GM19035 (cell line): Measurements from ENCODE around the gene KREMEN1.

Experiments
- ATAC-seq: cut with Tn5 transposase; IDR thresholded peaks from one replicate; pipeline ENCODE4 v1.9.1; 2021; ENCODE audit not compliant: unreplicated experiment

KREMEN1 gene

DNA sequence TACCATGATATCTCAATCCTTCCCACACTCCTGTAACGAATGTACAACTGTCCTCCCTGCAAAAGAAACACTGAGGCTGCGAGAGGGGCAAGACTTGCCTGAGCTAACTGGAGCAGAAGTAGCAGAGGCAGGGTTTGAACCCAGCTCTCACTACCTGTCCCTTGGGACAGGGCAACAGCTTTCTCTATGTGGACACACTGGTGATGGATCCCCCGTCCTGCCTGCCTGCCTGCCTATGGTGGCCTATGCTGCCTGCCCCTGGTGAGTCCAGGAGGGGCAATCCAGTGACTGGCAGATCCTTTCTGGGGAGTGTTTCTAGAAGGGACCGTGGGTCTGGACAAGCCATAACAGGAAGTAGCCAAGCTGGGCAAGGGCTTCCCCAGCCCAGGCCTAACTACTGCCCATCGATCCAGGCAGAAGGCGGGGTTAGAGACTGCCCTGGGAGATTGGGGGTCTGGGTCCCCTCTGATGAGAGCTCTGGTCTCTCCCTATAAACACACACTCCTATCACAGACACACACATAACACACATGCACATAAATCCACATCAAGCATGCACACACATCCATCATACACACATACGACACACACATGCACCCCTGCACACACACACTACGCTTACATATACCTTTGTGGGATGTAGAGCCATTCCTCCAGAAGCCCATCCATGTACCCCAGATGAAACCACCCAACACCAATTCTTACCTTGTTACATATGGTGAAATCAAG lies 131.8 kb downstream of the KREMEN1 start:
- ATAC-seq, result no peak

DNA sequence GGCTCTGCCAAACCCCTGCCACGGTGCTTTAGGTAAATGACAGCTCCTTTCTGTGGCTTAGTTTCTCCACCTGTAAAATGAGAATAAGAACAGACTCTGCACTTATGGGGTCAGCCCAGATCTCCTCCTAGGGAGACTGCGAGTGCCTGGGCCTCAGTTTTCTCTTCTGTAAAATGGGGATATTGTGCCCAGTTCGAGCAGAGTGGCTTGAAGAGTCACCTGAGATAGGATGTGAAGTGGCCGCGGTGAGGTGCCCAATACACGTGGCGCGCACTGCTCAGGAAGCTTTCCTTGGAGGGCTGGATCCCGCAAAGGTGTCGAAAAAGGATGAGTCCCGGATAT lies 132.4 kb downstream of the KREMEN1 start:
- ATAC-seq, result no peak

DNA sequence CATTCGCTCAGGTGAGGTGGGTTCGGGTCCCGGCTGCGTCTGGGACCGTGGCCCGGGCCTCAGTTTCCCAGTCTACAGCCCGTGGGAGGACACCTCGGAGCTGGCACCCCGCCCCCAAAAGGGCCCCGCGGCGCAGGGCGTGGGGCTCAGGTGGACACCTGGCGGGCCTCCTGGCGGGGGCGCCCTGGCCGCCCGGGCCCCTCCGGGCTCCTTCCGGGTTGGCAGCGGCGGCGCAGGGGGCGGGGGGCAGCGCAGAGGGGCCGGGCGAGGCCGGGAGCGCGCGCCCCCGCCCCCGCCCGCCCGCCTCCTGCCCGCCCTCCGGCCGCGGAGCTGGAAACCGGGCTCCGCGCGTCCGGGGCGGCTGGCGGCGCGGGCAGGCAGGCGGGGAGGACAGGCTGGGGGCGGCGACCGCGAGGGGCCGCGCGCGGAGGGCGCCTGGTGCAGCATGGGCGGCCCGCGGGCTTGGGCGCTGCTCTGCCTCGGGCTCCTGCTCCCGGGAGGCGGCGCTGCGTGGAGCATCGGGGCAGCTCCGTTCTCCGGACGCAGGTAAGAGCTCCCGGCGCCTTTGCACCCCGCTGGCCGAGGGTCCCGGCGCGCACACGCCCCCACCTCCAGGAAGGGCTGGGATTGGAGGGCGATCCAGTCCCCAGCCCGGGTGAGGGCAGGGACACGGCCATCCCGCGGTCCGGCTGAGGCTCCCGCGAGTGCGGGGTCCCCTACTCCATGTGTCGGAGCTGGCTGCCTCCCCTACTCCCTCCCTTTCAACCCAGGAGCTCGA lies 132.9 kb downstream of the KREMEN1 start, which contains the start of gene EMID1:
Gene EMID1 (plus strand): TSS at position 303 of the 778 bp plus-strand sequence. CDS start 143 bp downstream, at position 446.
- ATAC-seq, result no peak

DNA sequence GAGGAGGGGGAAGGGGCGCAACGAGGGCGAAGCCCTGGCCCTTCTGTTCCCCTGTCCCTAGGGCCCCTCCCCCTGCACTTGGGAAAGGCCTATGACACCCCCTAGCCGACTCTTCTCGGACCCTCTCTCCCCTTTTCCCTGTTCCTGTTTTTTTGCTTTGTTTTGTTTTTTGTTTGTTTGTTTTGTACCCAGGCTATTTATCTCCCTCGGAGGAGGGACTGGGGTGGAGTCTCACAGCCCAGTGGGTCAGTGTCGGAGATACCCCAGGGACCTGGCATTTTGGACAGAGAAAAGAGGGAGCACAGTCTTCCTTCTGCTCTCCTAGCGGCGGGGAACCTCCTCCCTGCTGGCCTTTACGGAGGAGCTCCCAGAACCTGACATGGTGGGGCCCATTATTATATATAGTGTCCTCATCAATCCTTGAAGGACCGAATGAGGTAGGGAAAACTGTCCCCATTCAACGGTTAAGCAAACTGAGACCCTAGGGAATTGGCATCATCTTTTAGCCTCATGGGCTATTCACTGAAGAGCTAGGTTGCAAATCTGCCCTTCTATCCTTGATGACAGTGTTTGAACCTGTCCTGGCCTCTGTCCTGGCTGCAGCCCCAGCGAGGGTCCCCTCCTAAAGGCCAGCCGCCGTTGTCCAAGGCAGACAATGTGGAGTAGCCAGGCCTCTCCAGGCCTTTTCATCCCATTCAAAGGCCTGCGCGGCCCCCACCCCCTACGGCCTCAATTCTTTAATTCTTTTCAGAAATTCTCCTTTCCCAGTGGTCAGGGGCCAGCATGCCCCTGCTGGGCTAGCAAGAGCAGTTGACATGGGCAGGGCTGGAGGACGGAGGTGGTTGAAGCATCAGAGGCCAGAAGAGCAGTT lies 133.8 kb downstream of the KREMEN1 start:
- no peak for ATAC-seq

DNA sequence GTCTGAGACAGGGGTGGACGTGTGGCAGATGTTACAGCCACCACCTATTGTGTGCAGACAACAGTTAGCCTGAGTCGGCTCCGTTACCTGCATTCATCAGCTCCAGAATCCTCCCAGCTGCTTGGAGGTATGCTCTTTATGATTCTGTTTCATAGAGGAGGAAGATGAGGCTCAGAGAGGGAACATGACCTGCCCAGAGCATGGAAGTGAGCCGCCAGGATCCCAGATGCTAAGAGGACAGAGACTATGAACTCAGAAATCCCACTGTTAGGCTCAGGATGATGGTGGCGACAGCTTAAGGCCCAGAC lies 134.4 kb downstream of the KREMEN1 start:
- ATAC-seq, result no peak

DNA sequence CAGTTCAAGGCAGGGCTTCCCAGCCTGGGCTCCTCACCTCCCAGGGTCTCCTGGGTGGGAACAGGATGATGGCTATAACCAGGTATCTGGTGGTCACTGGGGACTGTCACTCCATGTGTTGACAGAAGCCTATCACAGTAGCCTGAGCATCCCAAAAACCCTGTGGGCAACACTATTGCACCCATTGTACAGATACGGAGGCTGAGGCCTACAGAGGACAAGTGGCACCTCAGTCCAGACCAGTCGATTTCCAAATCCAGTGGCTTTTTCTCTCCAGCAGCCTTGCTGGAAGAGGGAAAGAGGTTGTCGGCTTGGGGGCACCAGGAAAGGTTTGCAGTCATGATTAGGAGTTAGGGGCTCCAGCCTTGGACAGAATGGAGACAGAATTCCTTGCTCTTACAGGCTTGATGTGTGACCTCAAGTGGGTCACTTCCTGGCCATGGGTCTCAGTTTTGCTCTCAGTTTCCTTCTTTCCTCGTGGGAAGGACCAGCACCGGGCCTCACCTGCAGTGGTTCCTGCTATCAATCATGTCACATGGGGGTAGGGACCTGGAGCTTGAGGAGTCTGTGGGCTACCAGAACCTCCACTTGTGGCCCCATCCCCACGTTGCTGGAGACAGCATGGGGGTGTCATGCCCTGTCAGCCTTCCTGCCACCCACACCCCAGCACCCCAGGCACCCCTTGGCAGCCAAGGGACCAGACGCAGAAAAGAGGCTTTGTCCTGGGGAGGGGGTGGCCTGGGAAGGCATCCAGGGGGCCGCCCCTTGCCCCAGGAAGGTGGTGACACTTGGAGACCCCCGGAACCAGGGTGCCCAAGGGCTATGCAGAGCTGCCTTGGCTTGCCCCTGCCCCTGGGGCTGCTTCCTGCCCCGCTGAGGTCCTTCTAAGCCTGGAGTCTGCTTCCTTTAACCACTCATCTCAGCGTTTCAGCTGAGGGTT lies 135.0 kb downstream of the KREMEN1 start:
- ATAC-seq, result no peak

DNA sequence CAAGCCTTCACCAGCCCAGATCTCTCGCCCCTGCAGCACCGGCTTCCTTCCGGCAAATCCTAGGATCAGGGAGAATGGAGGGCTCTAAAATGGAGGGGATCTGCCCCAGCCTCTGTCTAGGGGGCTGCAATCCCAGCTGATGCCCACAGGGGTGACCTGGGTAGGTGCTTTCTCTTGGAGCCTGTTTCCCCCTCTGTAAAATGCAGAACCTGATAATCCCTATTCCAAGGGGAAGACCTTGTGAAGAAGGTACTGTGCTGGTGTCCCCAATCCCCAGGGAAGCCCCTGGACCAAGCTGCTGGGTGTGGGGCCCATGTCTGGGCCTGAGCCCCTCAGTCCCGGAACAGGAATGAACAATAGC lies 135.6 kb downstream of the KREMEN1 start:
- ATAC-seq, result no peak

DNA sequence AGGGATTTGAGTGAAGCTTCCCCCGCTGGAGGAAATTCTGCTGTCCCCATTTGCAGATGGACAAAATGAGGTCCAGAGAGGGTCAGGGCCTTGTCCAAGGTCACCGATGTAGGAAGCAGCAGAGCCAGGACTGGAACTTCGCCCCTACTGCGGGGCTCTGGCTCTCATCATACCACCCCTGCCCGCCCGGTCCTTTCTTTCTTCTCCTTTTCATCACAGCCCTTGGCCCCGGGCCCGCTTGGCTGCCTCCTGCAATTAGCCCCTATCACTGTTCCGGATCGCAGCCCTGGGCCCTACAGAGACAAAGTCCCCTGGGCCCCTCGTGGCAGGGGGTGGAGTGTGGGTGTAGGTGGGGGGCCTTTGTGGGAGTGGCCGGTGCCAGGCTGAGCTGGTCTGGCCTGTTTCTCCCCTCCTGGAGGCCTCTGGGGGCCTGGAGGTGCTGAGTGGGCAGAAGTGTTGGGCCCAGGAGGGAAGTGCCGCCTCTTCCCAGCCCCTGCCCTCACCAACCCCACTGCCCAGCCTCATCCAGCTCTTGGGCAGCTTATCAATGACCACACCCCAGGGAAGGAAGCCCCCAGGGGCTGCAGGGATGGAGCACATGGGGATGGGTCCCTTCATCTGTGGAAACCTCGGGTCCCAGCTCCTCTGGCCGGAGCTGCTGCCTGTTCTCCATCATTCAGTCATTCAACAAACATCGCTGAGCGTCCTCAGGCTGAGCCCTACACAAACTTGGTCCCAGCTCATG lies 136.2 kb downstream of the KREMEN1 start:
- ATAC-seq, result no peak

DNA sequence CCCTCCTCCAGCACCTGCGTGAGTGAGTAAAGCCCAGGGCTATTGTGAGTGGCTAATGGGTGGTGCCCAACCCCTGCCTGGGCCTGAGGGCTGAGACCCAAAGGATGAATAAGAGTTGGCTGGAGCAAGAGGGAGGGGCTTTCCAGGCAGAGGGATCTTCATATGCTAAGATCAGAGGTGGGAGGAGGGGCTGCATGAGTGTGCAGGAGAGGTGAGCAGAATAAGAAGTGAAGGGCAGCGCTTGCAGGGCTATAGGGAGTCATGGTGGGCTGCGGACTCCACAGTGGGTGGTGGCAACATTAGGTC lies 136.7 kb downstream of the KREMEN1 start:
- no peak for ATAC-seq

DNA sequence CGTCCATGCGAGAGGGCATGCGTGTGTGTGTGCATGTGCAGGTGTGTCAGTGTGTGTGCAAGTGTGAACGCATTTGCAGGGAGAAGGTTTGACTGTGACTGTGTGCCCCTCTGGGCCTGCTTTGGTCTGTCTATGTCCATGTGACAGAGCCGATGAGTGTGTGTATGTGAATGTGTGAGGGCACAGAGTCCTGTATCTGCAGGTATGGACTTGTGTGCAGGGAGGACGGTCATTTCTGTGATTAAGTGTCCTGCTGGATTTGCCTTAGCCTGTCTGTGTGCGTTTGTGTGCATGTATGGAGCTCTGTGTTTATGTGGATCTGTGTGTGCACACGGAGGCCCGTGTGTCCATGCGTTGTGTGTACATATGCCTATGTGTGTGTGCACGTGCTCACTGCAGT lies 138.2 kb downstream of the KREMEN1 start:
- ATAC-seq, result no peak

DNA sequence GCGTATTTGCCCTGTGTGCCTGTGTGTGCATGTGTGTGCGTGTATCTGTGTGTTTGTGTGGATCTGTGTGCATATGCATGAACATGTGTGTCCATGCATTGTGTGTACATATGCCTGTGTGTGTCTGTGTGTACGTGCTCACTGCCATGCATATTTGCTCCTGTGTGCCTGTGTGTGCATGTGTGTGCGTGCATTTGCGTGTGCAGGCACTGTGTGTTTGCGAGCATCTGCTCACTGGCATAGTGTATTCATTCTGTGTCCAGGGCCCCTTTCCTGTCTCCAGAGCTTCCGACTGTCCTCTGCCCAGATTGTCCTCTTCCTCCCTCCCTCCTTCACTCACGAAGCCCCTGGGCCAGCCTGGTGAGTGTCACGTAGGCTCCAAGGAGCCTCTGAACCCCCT lies 138.6 kb downstream of the KREMEN1 start:
- ATAC-seq, result no peak

DNA sequence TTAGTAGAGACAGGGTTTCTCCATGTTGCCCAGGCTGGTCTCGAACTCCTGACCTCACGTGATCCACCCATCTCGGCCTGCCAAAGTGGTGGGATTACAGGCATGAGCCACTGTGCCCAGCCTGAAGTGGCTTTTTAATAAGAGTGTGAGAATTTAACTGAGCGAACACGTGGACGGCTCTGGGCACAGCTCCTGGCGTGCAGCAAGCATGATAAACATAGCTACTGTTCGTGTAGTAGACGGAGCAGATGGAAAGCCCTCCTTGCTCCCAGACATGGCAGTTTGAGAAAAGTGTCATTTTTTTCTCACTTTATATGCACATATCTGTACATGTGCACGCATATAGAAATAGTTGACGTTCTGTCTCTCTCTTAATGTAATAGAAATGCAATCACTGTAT lies 139.9 kb downstream of the KREMEN1 start:
- ATAC-seq, result no peak

DNA sequence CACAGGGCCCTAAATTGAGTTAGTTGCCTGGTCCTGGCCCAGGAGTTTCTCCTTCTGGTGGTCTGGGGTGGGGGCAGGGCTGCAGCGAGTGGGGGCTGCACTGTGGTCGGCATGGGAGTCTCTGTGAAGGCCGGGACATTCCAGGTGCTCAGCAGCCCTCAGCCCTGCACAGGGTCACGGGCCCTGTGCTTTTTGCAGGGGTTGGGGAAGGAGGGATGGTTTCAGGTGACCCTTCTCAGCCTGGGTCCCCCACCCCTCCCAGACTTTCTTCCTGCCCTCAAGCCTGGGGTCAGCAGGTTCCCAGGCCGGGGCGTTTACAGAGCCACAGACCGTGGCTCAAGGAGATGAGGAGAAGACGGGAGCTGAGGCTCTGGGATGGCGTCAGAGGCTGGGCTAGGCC lies 140.7 kb downstream of the KREMEN1 start:
- ATAC-seq, result no peak

DNA sequence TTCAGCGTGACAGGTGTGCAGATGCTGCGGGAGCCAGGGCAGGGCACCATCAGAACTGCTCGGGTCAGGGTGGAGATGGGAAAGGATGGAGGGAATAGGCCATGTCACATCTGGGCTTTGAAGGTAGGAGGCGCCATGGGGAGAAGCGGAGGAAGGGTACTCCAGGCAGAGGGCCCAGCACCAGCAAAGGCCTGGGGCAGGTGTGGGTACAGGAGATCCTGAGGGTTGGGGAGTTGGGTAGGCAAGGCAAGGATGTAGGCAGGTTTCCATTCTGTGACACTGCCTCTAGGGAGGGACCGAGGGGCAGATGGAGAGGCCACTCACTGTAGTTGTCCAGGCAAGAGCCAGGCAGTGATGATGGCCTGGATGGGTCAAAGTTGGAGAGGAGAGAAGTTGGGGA lies 141.4 kb downstream of the KREMEN1 start:
- ATAC-seq, result no peak

DNA sequence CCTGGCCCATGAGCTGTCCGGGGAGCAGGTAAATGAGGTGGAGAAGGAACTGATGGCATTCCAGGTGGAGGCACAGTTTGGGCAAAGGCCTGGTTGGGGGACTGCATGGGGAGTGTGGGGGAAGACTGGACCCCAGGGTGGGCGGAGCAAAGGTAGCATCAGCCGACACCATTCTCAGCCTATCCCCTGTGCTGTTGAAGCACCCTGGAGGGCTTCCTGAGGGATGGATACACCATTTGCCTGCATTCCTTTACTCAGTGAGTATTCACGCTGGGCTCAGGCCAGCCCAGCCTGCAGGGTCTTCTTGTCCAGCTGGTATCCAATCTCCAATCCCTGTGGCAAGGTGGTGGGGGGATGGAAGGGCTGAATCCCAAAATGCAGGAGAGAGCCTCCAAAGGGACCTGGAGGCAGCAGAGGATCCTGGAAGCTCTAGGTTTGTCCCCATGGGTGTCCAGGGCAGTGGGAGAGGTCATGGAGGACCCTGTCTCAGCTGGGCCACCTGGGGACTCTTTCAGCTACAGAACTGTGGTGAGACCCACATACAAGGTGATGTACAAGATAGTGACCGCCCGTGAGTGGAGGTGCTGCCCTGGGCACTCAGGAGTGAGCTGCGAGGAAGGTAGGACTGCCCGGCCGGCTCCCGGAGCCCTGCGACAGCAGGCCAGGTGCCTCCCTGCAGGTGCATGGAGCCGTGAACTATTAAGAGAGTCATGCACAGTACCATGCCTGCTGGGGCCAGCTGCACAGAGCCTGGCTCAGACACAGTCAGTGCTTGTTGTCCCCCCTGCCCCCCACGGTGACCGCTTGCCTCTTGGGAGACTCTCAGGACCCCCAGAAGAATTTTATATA lies 142.4 kb downstream of the KREMEN1 start:
- ATAC-seq, result no peak

DNA sequence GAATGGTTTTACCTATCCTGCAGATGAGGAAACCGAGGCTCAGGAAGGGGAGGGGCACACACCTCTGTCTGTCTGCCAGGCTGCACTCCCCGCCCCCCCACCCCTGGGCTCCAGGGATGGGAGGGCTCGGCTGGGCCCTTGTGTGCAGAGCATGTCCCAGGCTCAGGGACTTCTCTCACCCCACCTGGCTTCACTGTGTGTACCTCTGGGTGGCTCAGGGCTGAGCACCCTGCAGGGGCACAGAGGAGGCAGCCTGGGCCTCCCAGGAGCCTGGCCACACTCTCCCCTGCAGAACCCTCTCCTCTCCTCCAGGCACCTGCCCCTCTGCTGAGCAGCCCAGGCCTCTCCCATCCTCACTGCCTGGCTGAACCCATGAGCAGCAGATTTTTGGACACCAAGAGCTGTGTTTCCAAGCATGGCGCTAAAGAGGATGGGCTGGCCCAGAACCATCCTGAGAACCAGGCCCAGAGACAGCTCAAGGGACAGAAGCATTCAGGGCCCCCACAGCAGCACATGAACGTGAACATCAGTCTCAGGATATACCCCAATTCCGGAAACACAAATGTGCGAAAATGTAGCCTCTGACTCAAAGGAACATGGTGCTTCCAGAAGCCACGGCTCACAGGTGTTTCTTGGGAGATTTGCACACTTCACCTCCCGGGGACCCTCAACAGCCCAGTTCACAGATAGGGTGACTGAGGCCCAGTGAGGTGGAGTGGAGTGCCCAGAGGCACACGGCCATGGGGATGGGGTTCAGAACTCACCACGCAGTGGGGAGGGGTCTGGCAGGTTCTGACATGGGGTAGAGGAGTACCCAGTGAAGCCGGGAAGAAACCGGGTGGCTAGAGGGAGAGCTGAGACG lies 143.4 kb downstream of the KREMEN1 start:
- no peak for ATAC-seq

DNA sequence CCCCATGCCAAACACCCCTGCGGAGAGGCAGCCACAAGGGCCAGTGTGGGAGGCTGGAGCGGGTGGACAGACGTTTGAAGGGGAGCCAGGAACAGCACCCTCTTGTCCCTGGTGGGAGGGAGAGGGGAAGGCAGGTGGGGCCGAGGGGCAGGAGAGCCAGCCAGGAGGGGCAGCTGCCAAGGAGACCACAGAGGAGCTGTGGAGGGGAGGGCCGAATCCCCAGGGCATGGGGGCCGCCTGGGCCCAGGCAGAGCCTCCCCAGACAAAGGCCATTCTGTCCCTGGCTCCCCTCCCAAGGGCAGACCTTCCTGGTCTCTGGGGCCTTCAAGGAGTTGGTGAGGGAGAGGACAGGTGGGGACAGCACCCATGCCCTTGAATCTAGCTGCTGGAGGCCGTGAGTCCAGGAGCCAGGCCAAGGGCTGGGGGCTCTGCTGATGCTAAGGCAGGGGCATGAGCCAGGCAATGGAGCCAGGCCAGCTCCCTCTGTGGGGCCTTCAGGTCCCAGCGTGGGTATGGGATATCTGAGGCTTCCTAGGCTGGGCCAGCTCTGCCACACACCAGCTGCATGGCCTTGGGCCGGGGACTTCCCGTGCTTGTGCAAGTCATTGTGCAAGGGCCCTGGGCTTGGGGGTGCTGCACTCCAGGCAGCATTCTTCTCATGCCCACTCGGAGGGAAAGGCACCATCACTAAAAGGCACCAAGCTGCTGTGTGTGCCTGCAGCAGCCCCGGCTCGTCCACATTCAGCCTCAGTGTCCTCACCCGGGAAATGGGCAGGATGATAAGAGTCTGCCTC lies 144.2 kb downstream of the KREMEN1 start:
- ATAC-seq, result no peak
